GM10248 (cell line): ENCODE results near the gene NOL4L.

Experiments
- CTCF ChIA-PET: fragments of 300-600 bp; sonication (Branson Sonifier 250); formaldehyde crosslinking; extraction: SDS; loops from one replicate; lab custom pipeline; 2021; ENCODE audit warnings: antibody characterized with exemption; lab: Yijun Ruan, JAX
- POLR2A ChIA-PET: fragments of 350-650 bp; sonication (Branson Sonifier 250); formaldehyde crosslinking; extraction: SDS; loops from one replicate; lab custom pipeline; 2020; ENCODE audit warnings: antibody characterized with exemption; lab: Yijun Ruan, JAX
- DNase-seq: peaks from one replicate; pipeline ENCODE4 v3.0.0; 2012; ENCODE audit errors: extremely low spot score
- CTCF ChIP-seq: IDR thresholded peaks from 2 replicates; pipeline ENCODE4 v1.5.1; 2012; ENCODE audit warnings: mild to moderate bottlenecking, low read depth; ENCODE audit errors: extremely low read depth, missing control alignments, control extremely low read depth

Gene NOL4L

GRCh38 chr20:32574296-32575226 is 10.6 kb downstream of the NOL4L start:
- no peak for TF ChIP-seq CTCF
- ChIA-PET CTCF (interaction anchor here (1.0 to 1.1 kb wide), 3 partner anchors 8 to 37 kb away, joined by 3 to 4 read pairs (median 3); no protein-coding TSS in a partner anchor), POLR2A (no interaction called here)
- no peak for DNase-seq

GRCh38 chr20:32573167-32573851 is 11.8 kb downstream of the NOL4L start:
- POLR2A ChIA-PET: no interaction called here
- CTCF ChIA-PET: interaction anchor here (0.8 to 1.2 kb wide), 5 partner anchors 9 to 207 kb away, joined by 3 to 4 read pairs (median 3); no protein-coding TSS in a partner anchor
- no peak for TF ChIP-seq CTCF
- no peak for DNase-seq

GRCh38 chr20:32572271-32572968 is 12.7 kb downstream of the NOL4L start:
- no peak for DNase-seq
- ChIA-PET CTCF (interaction anchor here (0.8 to 1.2 kb wide), 4 partner anchors 8 to 208 kb away, joined by 3 to 4 read pairs (median 3); no protein-coding TSS in a partner anchor), POLR2A (no interaction called here)
- no peak for TF ChIP-seq CTCF

GRCh38 chr20:32571566-32571965 is 13.6 kb downstream of the NOL4L start:
- no peak for DNase-seq
- POLR2A ChIA-PET: no interaction called here
- no peak for TF ChIP-seq CTCF
- CTCF ChIA-PET: no interaction called here

GRCh38 chr20:32570401-32571190 is 14.5 kb downstream of the NOL4L start:
- ChIA-PET POLR2A (no interaction called here), CTCF (interaction anchor here (1.0 to 2.2 kb wide), 3 partner anchors 36 to 208 kb away, joined by 4 to 9 read pairs (median 5); no protein-coding TSS in a partner anchor)
- TF ChIP-seq CTCF: no peak
- no peak for DNase-seq
